ENCODE data around the gene ABTB2. TPM values are rescaled to one million over a fixed set of nuclear protein-coding genes. Genes with fewer than 3 reads are reported as not detected.
A peak's percentile ranks its signal among the peaks of the same experiment; 100 is the strongest.

The ABTB2 gene
- total and polyA plus RNA-seq, 2 experiments from 2014 or later = 8.7 to 9.9 TPM

GRCh38 chr11:34114471-34114870, 243.3 kb downstream of the ABTB2 start:
- TF ChIP-seq EZH2 (IDR thresholded peaks at IDR 0.05; ENCODE audit: insufficient read depth, poor library complexity, severe bottlenecking) (no peak), EZH2phosphoT487 (IDR thresholded peaks at IDR 0.05; ENCODE audit: insufficient read depth, low read depth) (no peak)
- Histone ChIP-seq H3K4me2 (ENCODE audit: unreplicated experiment) (no peak overlapping the region), H3K27me3 (replicated peaks; ENCODE audit: insufficient read depth) (no peaks in the 10 kb centered on the region), H4K20me1 (ENCODE audit: insufficient read depth) (no peaks in the 10 kb centered on the region), H3K79me2 (ENCODE audit: insufficient read depth) (peaks cover 20% of the 10 kb centered on the region), H3K9me2 (ENCODE audit: insufficient read depth) (no peaks in the 10 kb centered on the region), H3K4me1 (ENCODE audit: insufficient read depth) (no peaks in the 10 kb centered on the region), H3F3A (ENCODE audit: insufficient read depth) (no peaks in the 10 kb centered on the region), H3K9ac (no peak overlapping the region), H3K9me3 (ENCODE audit: low read depth) (no peaks in the 10 kb centered on the region), H2AFZ (no peak overlapping the region), H3K27ac (no peak overlapping the region), H3K4me3 (no peak overlapping the region), H3K36me3 (ENCODE audit: low read depth) (peaks cover 79% of the 10 kb centered on the region)
- 97 to 98% methylated on average over 5 of the region's 5 CpGs for WGBS, 2 experiments (ENCODE audit: low coverage in 1 of 2, low lambda C conversion rate in 2 of 2, missing lambda C conversion rate in 2 of 2)
- no peak for DNase-seq
- in situ Hi-C loops (cut with MboI) = no loop called here

GRCh38 chr11:34114014-34114413, 243.8 kb downstream of the ABTB2 start:
- no peaks in the 10 kb centered on the region for H3K9me2 ChIP-seq (ENCODE audit: insufficient read depth)
- H4K20me1 ChIP-seq (ENCODE audit: insufficient read depth) = no peaks in the 10 kb centered on the region
- H3K4me3 ChIP-seq = no peak overlapping the region
- H3K79me2 ChIP-seq (ENCODE audit: insufficient read depth) = peaks cover 25% of the 10 kb centered on the region
- H3K9ac ChIP-seq = no peak overlapping the region
- no peak for DNase-seq
- no peaks in the 10 kb centered on the region for H3F3A ChIP-seq (ENCODE audit: insufficient read depth)
- H2AFZ ChIP-seq = no peak overlapping the region
- peaks cover 80% of the 10 kb centered on the region for H3K36me3 ChIP-seq (ENCODE audit: low read depth)
- H3K27ac ChIP-seq = no peak overlapping the region
- in situ Hi-C loops (cut with MboI) = no loop called here
- WGBS, 2 experiments (ENCODE audit: low coverage in 1 of 2, low lambda C conversion rate in 2 of 2, missing lambda C conversion rate in 2 of 2) = 96 to 100% methylated on average over 2 of the region's 2 CpGs
- H3K27me3 ChIP-seq (replicated peaks; ENCODE audit: insufficient read depth) = no peaks in the 10 kb centered on the region
- no peaks in the 10 kb centered on the region for H3K9me3 ChIP-seq (ENCODE audit: low read depth)
- H3K4me1 ChIP-seq (ENCODE audit: insufficient read depth) = no peaks in the 10 kb centered on the region
- H3K4me2 ChIP-seq (ENCODE audit: unreplicated experiment) = no peak overlapping the region
- no peak for TF ChIP-seq EZH2 (IDR thresholded peaks at IDR 0.05; ENCODE audit: insufficient read depth, poor library complexity, severe bottlenecking)
- TF ChIP-seq EZH2phosphoT487 (IDR thresholded peaks at IDR 0.05; ENCODE audit: insufficient read depth, low read depth) = no peak

- peaks cover 47% of the 10 kb centered on the region for H3K79me2 ChIP-seq (ENCODE audit: insufficient read depth)
- 0 out of 2 replicates have a peak, but pooled peaks cover 7% of the 10 kb centered on the region for H3K4me1 ChIP-seq (ENCODE audit: insufficient read depth)
- peaks cover 64% of the 10 kb centered on the region for H3K36me3 ChIP-seq (ENCODE audit: low read depth)
- in situ Hi-C loops (cut with MboI) = no loop called here
- DNase-seq = no peak
- H3K27ac ChIP-seq = no peak overlapping the region
- H3F3A ChIP-seq (ENCODE audit: insufficient read depth) = no peaks in the 10 kb centered on the region
- no peak overlapping the region for H3K4me2 ChIP-seq (ENCODE audit: unreplicated experiment)
- H3K9me2 ChIP-seq (ENCODE audit: insufficient read depth) = no peaks in the 10 kb centered on the region
- no peak overlapping the region for H3K4me3 ChIP-seq
- no peaks in the 10 kb centered on the region for H3K27me3 ChIP-seq (replicated peaks; ENCODE audit: insufficient read depth)
- H3K9ac ChIP-seq = no peak overlapping the region
- no peaks in the 10 kb centered on the region for H4K20me1 ChIP-seq (ENCODE audit: insufficient read depth)
- WGBS, 2 experiments (ENCODE audit: low coverage in 1 of 2, low lambda C conversion rate in 2 of 2, missing lambda C conversion rate in 2 of 2) = 93 to 98% methylated on average over 6 of the region's 6 CpGs
- H2AFZ ChIP-seq = no peak overlapping the region
- no peaks in the 10 kb centered on the region for H3K9me3 ChIP-seq (ENCODE audit: low read depth)
- no peak for TF ChIP-seq EZH2 (IDR thresholded peaks at IDR 0.05; ENCODE audit: insufficient read depth, poor library complexity, severe bottlenecking)
- TF ChIP-seq EZH2phosphoT487 (IDR thresholded peaks at IDR 0.05; ENCODE audit: insufficient read depth, low read depth) = no peak
These were observed 246.0 kb downstream of the ABTB2 start for GRCh38 chr11:34111722-34112270.

GRCh38 chr11:34105957-34106504, 251.8 kb downstream of the ABTB2 start:
- peaks cover 12% of the 10 kb centered on the region; the same call in 1 of the 2 replicates for H3K4me1 ChIP-seq (ENCODE audit: insufficient read depth)
- no peak for TF ChIP-seq EZH2phosphoT487 (IDR thresholded peaks at IDR 0.05; ENCODE audit: insufficient read depth, low read depth)
- no peak for TF ChIP-seq EZH2 (IDR thresholded peaks at IDR 0.05; ENCODE audit: insufficient read depth, poor library complexity, severe bottlenecking)
- peak; percentile 61 for DNase-seq
- H3K4me2 ChIP-seq (ENCODE audit: unreplicated experiment) = peak overlapping the region; percentile 100
- 2% methylated on average over 17 of the region's 17 CpGs for WGBS, 2 experiments (ENCODE audit: low coverage in 1 of 2, low lambda C conversion rate in 2 of 2, missing lambda C conversion rate in 2 of 2)
- peak overlapping the region; percentile 98 for H3K9ac ChIP-seq
- no peaks in the 10 kb centered on the region for H3K9me2 ChIP-seq (ENCODE audit: insufficient read depth)
- no peaks in the 10 kb centered on the region for H3K27me3 ChIP-seq (replicated peaks; ENCODE audit: insufficient read depth)
- H3K9me3 ChIP-seq (ENCODE audit: low read depth) = no peaks in the 10 kb centered on the region
- peak overlapping the region; percentile 94 for H3K27ac ChIP-seq
- H3K4me3 ChIP-seq = peak overlapping the region; percentile 91
- H3F3A ChIP-seq (ENCODE audit: insufficient read depth) = peaks cover 39% of the 10 kb centered on the region
- H2AFZ ChIP-seq = peak overlapping the region; percentile 83
- peaks cover 19% of the 10 kb centered on the region for H3K36me3 ChIP-seq (ENCODE audit: low read depth)
- no peaks in the 10 kb centered on the region for H4K20me1 ChIP-seq (ENCODE audit: insufficient read depth)
- in situ Hi-C loops (cut with MboI) = no loop called here
- H3K79me2 ChIP-seq (ENCODE audit: insufficient read depth) = peaks cover 52% of the 10 kb centered on the region

Data from GM23248 (cell line).